Endodermal cell (in vitro differentiated cells): ENCODE measurements around the gene CHD5. TPM values are rescaled to one million over a fixed set of nuclear protein-coding genes. Genes with fewer than 3 reads are reported as not detected.
A peak's percentile ranks its signal among the peaks of the same experiment; 100 is the strongest.
"Not testable (repeated sequence)": the region's sequence is repeated elsewhere in the genome, so short reads cannot be mapped to it uniquely, and the experiment has no call there.

Experiments used
- DNase-seq: peaks from one replicate; pipeline ENCODE4 v3.0.0-alpha.2; 2017
- H3K27ac ChIP-seq: 2 replicates; pipeline ENCODE4 v1.5.1; 2013; ENCODE audit warnings: mild to moderate bottlenecking, low read depth, low read length, moderate library complexity
- H3K27me3 ChIP-seq: 2 replicates; pipeline ENCODE4 v1.6.1; 2013; ENCODE audit warnings: mild to moderate bottlenecking, low read length, moderate library complexity; ENCODE audit not compliant: insufficient read depth, control insufficient read depth, poor library complexity, severe bottlenecking
- H3K36me3 ChIP-seq: 2 replicates; pipeline ENCODE4 v1.7.0; 2013; ENCODE audit warnings: mild to moderate bottlenecking, low read length, moderate library complexity; ENCODE audit not compliant: control insufficient read depth, insufficient read depth
- H3K4me1 ChIP-seq: one replicate; pipeline ENCODE4 v1.7.0; 2013; ENCODE audit warnings: low read length; ENCODE audit not compliant: control insufficient read depth, insufficient read depth
- H3K4me3 ChIP-seq: 2 replicates; pipeline ENCODE4 v1.5.1; 2013; ENCODE audit warnings: mild to moderate bottlenecking, low read length, moderate library complexity
- H3K9ac ChIP-seq: 2 replicates; pipeline ENCODE4 v1.6.1; 2013; ENCODE audit warnings: mild to moderate bottlenecking, low read length, moderate library complexity; ENCODE audit not compliant: poor library complexity, severe bottlenecking; ENCODE audit errors: extremely low read depth
- H3K9me3 ChIP-seq: 2 replicates; pipeline ENCODE4 v1.6.1; 2013; ENCODE audit warnings: mild to moderate bottlenecking, low read length, moderate library complexity; ENCODE audit not compliant: control insufficient read depth
- H3K27ac Mint-ChIP-seq: 2 replicates; pipeline ENCODE4 v1.8.0; 2020; ENCODE audit warnings: mixed read lengths
- H3K27me3 Mint-ChIP-seq: 2 replicates; pipeline ENCODE4 v1.8.0; 2021; ENCODE audit warnings: mild to moderate bottlenecking, mixed read lengths; ENCODE audit not compliant: insufficient read depth
- H3K36me3 Mint-ChIP-seq: 2 replicates; pipeline ENCODE4 v1.8.0; 2020; ENCODE audit warnings: low read depth, mixed read lengths
- H3K4me1 Mint-ChIP-seq: 2 replicates; pipeline ENCODE4 v1.8.0; 2020; ENCODE audit warnings: mixed read lengths
- H3K4me3 Mint-ChIP-seq: 2 replicates; pipeline ENCODE4 v1.8.0; 2020; ENCODE audit warnings: mild to moderate bottlenecking, moderate library complexity, mixed read lengths
- H3K9me3 Mint-ChIP-seq: 2 replicates; pipeline ENCODE4 v1.8.0; 2020; ENCODE audit warnings: mild to moderate bottlenecking, mixed read lengths
- CTCF ChIP-seq: fragments of 200-600 bp; sonication (generic); conservative IDR thresholded peaks from 2 replicates; pipeline ENCODE4 v1.5.0; 2021; ENCODE audit warnings: antibody characterized with exemption, mild to moderate bottlenecking
- WGBS, 2 experiments: methylation state at CpG; one replicate each; pipeline versions ENCODE4 v1.1.5 to v1.1.7; 2013; ENCODE audit warnings: missing lambda C conversion rate in 2 of 2, mixed read lengths in 1 of 2; ENCODE audit not compliant: insufficient coverage in 1 of 2, insufficient read length in 1 of 2; 5-methylcytosine and 5-hydroxymethylcytosine counted together
- total RNA-seq, 2 donors: library from RNA; stranded (reverse); fragmentation: NEBNext Ultra II Directional in 1 of 2; extraction: Animal tissue kit (Norgen Biotek cat#: 25700) in 1 of 2; gene quantifications; 2 replicates in 1 of 2; 3 replicates in 1 of 2; pipeline ENCODE4 v1.2.1, GENCODE V29; 2021

The CHD5 gene
- total RNA-seq, 2 donors from 2014 or later: 0.40 to 0.69 TPM

DNA sequence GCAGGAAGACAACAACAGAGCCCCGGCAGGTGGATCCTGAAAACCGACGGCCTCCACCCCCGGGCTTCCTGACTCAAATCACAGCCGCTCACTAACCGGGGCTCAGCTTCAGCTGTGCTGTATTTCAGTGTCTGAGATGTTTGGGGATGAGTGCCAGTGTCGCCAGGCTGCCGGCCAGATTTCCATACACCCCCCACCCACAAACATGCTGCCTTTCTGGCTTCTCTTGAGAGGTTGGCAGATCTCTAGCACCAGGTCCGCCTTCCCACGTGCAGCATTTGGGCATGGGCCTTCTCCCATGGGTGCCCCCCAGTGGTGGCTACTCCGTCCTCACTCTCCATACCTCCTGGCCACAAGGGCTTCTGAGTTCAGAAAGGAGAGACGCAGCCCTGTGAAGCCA is 99.7 kb downstream of the CHD5 start:
- no peaks in the 10 kb centered on the region for H3K36me3 Mint-ChIP-seq
- H3K4me3 ChIP-seq: no peak overlapping the region
- no peaks in the 10 kb centered on the region for H3K27me3 ChIP-seq
- H3K4me3 Mint-ChIP-seq: no peak overlapping the region
- WGBS, 2 experiments: 70 to 78% methylated on average over 7 to 12 of the region's 12 CpGs
- no peaks in the 10 kb centered on the region for H3K4me1 ChIP-seq
- H3K9me3 Mint-ChIP-seq: no peaks in the 10 kb centered on the region
- H3K27me3 Mint-ChIP-seq: no peaks in the 10 kb centered on the region
- no peak overlapping the region for H3K9ac ChIP-seq
- TF ChIP-seq CTCF: peak; percentile 60
- no peak overlapping the region for H3K27ac Mint-ChIP-seq
- H3K4me1 Mint-ChIP-seq: no peaks in the 10 kb centered on the region
- H3K9me3 ChIP-seq: no peaks in the 10 kb centered on the region
- DNase-seq: peak; percentile 70
- no peak overlapping the region for H3K27ac ChIP-seq
- H3K36me3 ChIP-seq: no peaks in the 10 kb centered on the region

DNA sequence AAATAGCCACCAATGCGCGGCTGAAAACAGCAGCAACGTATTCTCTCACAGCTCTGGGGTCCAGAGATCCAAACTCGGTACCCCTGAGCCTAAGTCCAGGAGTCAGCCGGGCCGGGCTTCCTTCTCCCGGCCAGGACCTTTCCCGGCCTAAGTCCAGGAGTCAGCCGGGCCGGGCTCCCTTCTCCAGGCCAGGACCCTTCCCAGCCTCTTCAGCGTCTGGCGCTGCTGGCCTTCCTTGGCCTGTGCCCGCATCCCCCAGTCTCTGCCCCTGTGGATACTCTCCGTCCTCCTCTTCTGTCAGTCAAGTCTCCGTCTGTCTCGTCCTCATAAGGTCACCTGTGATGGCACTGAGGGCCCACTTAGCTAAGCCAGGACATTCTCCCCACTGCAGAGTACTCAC is 102.2 kb downstream of the CHD5 start:
- H3K27ac ChIP-seq: no peak overlapping the region
- H3K36me3 ChIP-seq: no peaks in the 10 kb centered on the region
- Mint-ChIP-seq H3K27me3 (no peaks in the 10 kb centered on the region), H3K4me3 (no peak overlapping the region), H3K4me1 (no peaks in the 10 kb centered on the region), H3K36me3 (no peaks in the 10 kb centered on the region), H3K27ac (no peak overlapping the region), H3K9me3 (no peaks in the 10 kb centered on the region)
- no peak overlapping the region for H3K9ac ChIP-seq
- no peak overlapping the region for H3K4me3 ChIP-seq
- H3K9me3 ChIP-seq: no peaks in the 10 kb centered on the region
- 93 to 95% methylated on average over 14 to 16 of the region's 16 CpGs for WGBS, 2 experiments
- H3K4me1 ChIP-seq: no peaks in the 10 kb centered on the region
- TF ChIP-seq CTCF: no peak
- DNase-seq: no peak
- no peaks in the 10 kb centered on the region for H3K27me3 ChIP-seq

DNA sequence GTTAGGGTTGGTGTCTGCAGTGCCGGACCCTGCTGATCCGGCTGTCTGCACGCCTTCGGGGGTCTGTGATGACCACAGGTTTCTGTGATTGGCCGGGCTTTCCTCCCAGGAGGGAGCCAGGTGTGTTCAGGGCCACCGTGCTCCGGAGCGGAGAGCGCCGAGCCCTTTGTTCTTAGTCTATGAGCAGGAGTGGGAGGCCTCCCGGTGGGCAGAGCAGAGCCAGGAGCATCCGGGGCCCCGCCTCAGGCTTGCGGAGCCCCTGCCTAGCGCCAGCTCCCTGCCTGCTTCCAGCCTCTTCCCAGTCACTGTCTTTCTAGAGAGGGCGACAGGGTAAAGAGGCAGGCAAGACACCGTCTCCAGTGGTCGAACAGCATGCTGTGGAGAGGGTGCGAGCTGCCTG is 102.6 kb downstream of the CHD5 start:
- 73 to 96% methylated on average over 8 to 19 of the region's 19 CpGs for WGBS, 2 experiments
- H3K36me3 Mint-ChIP-seq: no peaks in the 10 kb centered on the region
- H3K4me1 Mint-ChIP-seq: no peaks in the 10 kb centered on the region
- Histone ChIP-seq H3K9ac (no peak overlapping the region), H3K27ac (no peak overlapping the region), H3K4me3 (no peak overlapping the region), H3K36me3 (no peaks in the 10 kb centered on the region), H3K27me3 (no peaks in the 10 kb centered on the region), H3K4me1 (no peaks in the 10 kb centered on the region), H3K9me3 (no peaks in the 10 kb centered on the region)
- TF ChIP-seq CTCF: no peak
- no peak overlapping the region for H3K4me3 Mint-ChIP-seq
- H3K27me3 Mint-ChIP-seq: no peaks in the 10 kb centered on the region
- H3K9me3 Mint-ChIP-seq: no peaks in the 10 kb centered on the region
- no peak overlapping the region for H3K27ac Mint-ChIP-seq
- DNase-seq: no peak

- H3K4me1 Mint-ChIP-seq, H3K9me3 Mint-ChIP-seq, H3K9me3 ChIP-seq, H3K4me3 ChIP-seq, H3K36me3 ChIP-seq, H3K36me3 Mint-ChIP-seq, DNase-seq, H3K4me3 Mint-ChIP-seq, H3K27me3 ChIP-seq, H3K27ac ChIP-seq, H3K27ac Mint-ChIP-seq, H3K9ac ChIP-seq, H3K4me1 ChIP-seq, H3K27me3 Mint-ChIP-seq: not testable (repeated sequence)
- WGBS, 2 experiments: 92 to 96% methylated on average over 6 to 8 of the region's 8 CpGs
These were observed 103.1 kb downstream of the CHD5 start for GRCh38 chr1:6077061-6077460.
